Measurements from ENCODE around the gene RNASE12.
"Not testable (repeated sequence)": the region's sequence is repeated elsewhere in the genome, so short reads cannot be mapped to it uniquely, and the experiment has no call there.

RNASE12 gene

DNA sequence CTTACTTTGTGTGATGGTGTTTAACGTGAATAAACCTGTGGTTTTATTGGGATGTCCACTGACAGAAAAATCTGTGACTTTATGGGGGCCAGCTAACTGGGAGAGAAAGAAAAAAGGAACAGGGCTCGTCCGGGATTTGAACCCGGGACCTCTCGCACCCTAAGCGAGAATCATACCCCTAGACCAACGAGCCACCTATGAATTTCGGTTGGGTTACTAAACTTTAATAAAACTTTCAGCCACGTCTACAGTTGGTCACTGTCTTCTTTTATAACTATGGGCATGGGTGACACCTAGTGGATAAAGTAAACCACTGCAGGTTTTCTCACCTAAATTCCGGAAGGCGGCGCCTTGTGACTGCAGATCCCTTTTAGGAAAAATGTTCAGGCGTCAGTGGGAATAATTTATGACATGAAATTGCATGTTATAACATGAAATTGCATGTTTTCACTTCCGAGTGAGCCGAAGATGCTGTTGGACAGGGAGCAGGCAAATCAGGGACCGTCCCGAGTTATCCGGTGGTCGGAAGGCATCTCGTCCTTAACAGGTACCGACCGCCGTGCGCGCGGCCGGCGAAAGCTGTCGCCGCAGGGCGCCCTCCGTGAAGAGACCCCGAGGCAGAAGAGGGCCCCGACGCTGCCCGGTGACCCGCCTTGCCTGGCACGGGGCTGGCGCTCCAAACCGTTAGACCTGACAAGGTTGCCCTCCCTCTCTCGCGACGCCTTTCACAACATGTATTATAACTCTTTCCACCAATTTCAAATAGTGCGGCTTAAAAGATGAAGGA lies 18.2 kb upstream of the RNASE12 start:
- ATAC-seq (replicated peaks): peak; percentile 40
- Mint-ChIP-seq H3K36me3 (ENCODE audit: insufficient read depth) (peaks cover 4% of the 10 kb centered on the region), H3K27ac (no peak overlapping the region), H3K27me3 (no peaks in the 10 kb centered on the region), H3K9me3 (no peaks in the 10 kb centered on the region), H3K4me1 (ENCODE audit: low read depth in 2 of 2) (peaks cover 0 to 8% of the 10 kb centered on the region in 2 donors), H3K4me3 (no peak overlapping the region)
- peak; percentile 73 to 77 (median 73) for DNase-seq

DNA sequence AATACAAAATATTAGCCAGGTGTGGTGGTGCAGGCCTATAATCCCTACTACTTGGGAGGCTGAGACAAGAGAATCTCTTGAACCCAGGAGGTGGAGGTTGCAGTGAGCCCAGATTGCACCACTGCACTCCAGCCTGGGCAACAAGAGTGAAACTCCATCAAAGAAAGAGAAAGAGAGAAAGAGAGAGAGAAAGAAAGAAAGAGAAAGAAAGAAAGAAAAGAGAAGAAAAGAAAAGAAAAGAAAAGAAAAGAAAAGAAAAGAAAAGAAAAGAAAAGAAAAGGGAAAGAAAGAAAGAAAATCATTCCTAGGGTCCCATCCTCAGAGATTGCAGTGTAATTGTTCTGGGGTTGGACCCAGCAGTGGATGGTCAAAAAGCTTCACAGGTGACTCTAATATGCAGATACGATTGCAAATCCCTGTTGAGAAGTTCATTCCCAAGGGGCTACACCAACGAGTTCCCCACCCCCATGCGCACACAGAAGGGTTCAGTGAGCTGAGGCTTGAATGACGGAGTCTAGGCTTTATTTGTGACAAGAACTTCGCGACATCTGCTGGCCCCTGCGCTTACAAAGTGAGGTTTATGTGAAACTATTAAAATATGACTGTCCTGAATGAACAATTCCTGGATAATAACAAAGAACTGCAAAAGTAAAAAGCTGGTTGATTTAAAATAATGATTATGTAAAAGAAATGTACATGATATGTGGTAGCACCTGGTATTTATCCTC lies 17.4 kb upstream of the RNASE12 start:
- H3K4me1 Mint-ChIP-seq (ENCODE audit: low read depth in 2 of 2): peaks cover 0 to 8% of the 10 kb centered on the region in 2 donors
- no peaks in the 10 kb centered on the region for H3K27me3 Mint-ChIP-seq
- DNase-seq: no peak
- H3K4me3 Mint-ChIP-seq: peak overlapping the region in 1 of 2 donors; percentile 1
- H3K36me3 Mint-ChIP-seq (ENCODE audit: insufficient read depth): peaks cover 4% of the 10 kb centered on the region
- H3K9me3 Mint-ChIP-seq: no peaks in the 10 kb centered on the region
- ATAC-seq (replicated peaks): no peak
- no peak overlapping the region for H3K27ac Mint-ChIP-seq

DNA sequence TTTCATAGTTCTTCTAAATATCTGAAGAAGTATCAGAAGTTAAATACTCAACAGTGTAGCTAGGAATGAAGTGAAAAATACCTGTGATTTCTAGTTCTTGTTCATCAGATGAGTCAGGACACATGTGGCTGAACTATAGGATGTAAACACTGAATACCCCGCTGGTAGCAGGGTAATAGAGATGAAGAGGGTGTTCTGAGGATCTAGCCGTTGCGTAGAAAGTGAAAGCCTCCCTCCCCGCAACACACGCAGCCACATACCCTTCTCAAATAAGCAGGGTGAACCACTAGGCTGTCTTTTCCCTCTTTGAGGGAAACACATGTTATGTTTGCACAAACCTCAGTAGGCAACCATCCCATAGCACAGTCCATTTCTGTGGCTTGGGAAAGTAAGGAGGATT lies 16.4 kb upstream of the RNASE12 start:
- H3K27me3 Mint-ChIP-seq: no peaks in the 10 kb centered on the region
- H3K9me3 Mint-ChIP-seq: no peaks in the 10 kb centered on the region
- H3K4me3 Mint-ChIP-seq: no peak overlapping the region
- H3K36me3 Mint-ChIP-seq (ENCODE audit: insufficient read depth): peaks cover 4% of the 10 kb centered on the region
- DNase-seq (no peak), ATAC-seq (replicated peaks) (no peak)
- no peak overlapping the region for H3K27ac Mint-ChIP-seq
- peaks cover 0 to 8% of the 10 kb centered on the region in 2 donors for H3K4me1 Mint-ChIP-seq (ENCODE audit: low read depth in 2 of 2)

DNA sequence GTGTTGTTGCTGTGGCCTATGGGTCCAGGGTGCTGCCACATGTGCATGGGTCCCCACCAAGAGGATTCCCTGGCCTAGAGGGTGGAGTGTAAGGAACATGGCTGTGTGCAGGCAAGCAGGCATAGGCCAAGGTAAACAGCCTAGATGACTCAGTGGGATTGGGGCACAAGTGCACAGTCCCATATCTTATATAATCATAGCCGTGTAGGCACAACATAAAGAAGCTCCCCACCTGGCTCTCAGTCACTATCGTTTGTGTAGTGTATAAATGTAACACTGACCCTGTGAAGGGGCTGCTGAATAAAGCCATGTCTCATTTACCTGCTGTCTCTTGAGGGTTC lies 15.7 kb upstream of the RNASE12 start:
- DNase-seq (no peak), ATAC-seq (replicated peaks) (no peak)
- Mint-ChIP-seq H3K36me3 (ENCODE audit: insufficient read depth) (peaks cover 4% of the 10 kb centered on the region), H3K9me3 (no peaks in the 10 kb centered on the region), H3K27me3 (no peaks in the 10 kb centered on the region), H3K27ac (no peak overlapping the region), H3K4me1 (ENCODE audit: low read depth in 2 of 2) (peaks cover 0 to 8% of the 10 kb centered on the region in 2 donors), H3K4me3 (no peak overlapping the region)

DNA sequence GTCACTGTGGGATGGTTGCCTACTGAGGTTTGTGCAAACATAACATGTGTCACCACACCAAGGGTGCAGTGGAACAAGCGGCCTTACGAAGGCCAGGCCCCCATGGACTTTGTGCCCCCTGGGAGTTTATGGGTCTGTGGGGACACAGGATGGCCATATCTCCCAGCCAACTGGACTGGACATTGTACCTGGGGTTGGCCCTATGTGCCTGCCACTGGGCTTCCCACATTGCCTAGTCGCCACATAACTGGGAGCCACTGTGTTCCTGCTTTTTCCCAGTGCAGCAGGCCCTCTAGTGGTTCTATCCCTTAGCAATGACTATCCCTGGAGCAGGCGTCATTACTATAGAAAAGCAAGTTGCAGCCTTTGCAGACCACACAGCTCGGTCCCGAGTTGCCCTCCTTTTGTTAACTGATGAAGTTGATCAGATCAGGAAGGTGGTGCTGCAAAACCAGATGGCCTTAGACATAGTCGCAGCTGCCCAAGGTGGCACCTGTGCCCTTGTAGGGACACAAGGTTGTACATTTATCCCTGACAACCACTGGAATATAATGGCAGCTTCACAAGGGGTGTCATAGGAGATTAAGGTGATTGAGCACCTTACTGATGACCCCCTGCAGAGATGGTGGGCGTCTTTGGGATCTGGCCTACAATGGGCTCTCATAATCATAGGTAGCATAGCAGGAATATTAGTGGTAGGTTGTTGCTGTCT lies 15.2 kb upstream of the RNASE12 start:
- Mint-ChIP-seq H3K27ac (no peak overlapping the region), H3K4me3 (no peak overlapping the region), H3K9me3 (no peaks in the 10 kb centered on the region), H3K27me3 (no peaks in the 10 kb centered on the region), H3K36me3 (ENCODE audit: insufficient read depth) (peaks cover 4% of the 10 kb centered on the region), H3K4me1 (ENCODE audit: low read depth in 2 of 2) (peaks cover 0 to 8% of the 10 kb centered on the region in 2 donors)
- DNase-seq: no peak
- ATAC-seq (replicated peaks): no peak

DNA sequence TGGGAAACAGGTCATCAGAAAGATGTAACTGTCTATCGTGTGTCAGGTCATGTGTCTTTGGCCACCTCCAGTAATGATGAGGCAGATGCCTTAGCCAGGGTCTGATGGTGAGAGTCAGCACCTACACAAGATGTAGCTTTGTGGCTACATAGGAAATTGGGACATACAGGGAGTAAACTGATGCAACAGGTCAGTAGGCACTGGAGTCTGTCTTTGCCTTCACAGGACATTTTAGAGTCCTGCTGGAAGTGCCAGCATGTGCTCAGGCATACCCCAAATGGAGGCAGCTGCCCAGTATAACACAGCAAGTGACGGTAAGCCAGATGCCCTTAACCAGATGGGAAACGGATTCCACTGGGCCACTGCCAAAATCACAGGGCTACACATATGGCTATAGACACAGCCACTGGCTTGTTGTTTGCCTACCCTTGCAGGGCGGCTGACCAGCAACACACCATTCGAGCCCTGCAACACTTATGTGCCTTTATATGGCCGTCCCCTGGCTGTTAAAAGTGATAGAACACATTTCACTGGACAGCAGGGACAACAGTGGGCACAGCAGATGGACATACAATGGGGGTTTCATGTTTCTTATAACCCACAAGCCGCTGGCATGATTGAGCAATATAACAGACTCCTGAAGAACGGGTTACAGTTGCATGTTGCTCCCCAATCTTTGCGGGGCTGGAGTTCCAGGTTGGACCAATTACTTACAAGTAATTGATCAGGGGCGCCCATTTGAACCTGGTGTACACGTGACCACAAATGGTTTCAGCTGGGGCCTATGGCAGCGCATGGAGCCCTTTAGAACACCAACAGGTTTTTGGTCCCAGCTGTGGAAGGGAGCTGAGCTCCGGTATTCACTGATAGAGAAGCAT lies 12.9 kb upstream of the RNASE12 start:
- Mint-ChIP-seq H3K9me3 (no peaks in the 10 kb centered on the region), H3K27ac (no peak overlapping the region), H3K4me1 (ENCODE audit: low read depth in 2 of 2) (peaks cover 0 to 8% of the 10 kb centered on the region in 2 donors), H3K36me3 (ENCODE audit: insufficient read depth) (peaks cover 4% of the 10 kb centered on the region), H3K27me3 (no peaks in the 10 kb centered on the region), H3K4me3 (no peak overlapping the region)
- DNase-seq: no peak
- no peak for ATAC-seq (replicated peaks)

DNA sequence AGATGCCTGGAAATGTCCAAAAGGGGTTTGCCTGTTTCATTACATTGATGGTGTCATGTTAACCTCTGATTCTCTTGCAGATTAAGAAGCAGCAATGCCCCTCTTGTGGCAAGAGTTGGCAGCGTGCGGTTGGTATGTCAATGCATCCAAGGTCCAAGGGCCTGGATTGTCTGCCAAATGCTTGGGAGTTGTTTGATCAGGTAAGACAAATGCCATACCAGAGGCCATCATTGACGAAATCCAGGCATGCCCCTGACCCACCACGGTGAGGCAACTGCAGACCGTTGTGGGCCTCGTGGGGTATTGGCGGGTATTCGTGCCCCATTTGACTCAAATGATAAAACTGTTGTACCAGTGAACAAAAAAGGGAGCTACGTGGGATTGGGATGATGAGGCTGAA lies 11.4 kb upstream of the RNASE12 start:
- ATAC-seq (replicated peaks) (no peak), DNase-seq (no peak)
- H3K9me3 Mint-ChIP-seq: no peaks in the 10 kb centered on the region
- peaks cover 0 to 5% of the 10 kb centered on the region in 2 donors for H3K4me1 Mint-ChIP-seq (ENCODE audit: low read depth in 2 of 2)
- no peak overlapping the region for H3K27ac Mint-ChIP-seq
- H3K4me3 Mint-ChIP-seq: no peak overlapping the region
- H3K36me3 Mint-ChIP-seq (ENCODE audit: insufficient read depth): no peaks in the 10 kb centered on the region
- H3K27me3 Mint-ChIP-seq: peaks cover 0 to under 1% of the 10 kb centered on the region in 2 donors

DNA sequence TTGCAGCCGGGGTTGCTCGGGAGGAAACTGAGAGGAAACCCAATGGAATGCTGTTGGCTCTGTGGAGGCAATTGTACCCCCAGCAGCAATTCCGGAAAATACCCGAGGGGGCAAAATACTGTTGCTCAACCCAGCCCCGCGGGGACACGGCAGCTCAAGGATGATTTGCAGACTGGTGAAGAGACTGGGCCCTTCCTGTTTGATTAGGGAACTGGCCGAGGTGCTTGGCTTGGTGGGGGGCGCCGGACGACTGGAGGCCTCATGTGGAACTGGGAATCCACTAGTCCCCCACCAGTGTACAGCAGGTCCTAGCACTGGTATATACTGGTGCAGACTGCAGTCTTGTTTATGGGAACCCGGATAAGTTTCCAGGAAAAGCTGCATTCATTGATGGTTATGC lies 10.3 kb upstream of the RNASE12 start:
- ATAC-seq (replicated peaks) (no peak), DNase-seq (no peak)
- Mint-ChIP-seq H3K27me3 (peaks cover 7 to 9% of the 10 kb centered on the region in 2 donors), H3K36me3 (ENCODE audit: insufficient read depth) (no peaks in the 10 kb centered on the region), H3K4me1 (ENCODE audit: low read depth in 2 of 2) (peaks cover 0 to 2% of the 10 kb centered on the region in 2 donors), H3K27ac (no peak overlapping the region), H3K4me3 (no peak overlapping the region), H3K9me3 (no peaks in the 10 kb centered on the region)

DNA sequence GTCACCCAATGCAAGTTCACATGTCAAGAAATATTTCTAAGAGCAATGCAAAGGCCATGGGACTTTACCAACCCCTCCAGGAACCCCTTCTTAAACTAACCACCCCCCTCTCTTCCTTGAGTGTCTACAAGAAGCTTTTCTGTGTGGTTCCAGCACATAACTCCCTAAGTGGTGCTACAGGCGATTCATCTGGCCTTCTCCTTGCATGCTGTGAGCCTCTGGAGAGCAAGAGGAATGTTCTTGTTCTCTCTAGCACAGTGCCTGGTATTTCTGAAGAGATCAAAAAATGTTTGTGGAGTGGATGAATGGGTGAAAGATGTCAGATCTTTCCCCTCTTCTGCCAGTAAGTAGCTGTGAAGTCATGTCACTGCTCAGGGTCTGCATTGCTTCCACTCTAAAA lies 5.9 kb upstream of the RNASE12 start:
- DNase-seq (no peak), ATAC-seq (replicated peaks) (no peak)
- Mint-ChIP-seq H3K27ac (no peak overlapping the region), H3K4me3 (no peak overlapping the region), H3K36me3 (ENCODE audit: insufficient read depth) (no peaks in the 10 kb centered on the region), H3K27me3 (peaks cover 7 to 9% of the 10 kb centered on the region in 2 donors), H3K4me1 (ENCODE audit: low read depth in 2 of 2) (no peaks in the 10 kb centered on the region), H3K9me3 (no peaks in the 10 kb centered on the region)

DNA sequence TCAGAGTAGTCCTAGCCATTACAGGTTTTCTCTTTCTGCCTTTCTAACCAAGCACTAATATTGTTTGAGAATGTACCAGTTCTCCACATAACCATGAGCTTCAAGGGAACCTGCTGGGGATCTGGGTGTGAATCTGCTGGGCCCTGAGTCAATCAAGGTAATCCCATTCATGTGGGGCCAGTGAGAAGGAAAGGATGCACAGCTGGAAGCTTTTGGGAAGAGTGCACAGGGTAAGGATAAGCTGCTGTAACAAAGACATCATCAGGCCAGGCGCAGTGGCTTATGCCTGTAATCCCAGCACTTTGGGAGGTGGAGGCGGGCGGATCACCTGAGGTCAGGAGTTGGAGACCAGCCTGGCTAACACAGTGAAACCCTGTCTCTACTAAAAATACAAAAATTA lies 4.5 kb upstream of the RNASE12 start:
- DNase-seq; H3K4me3 Mint-ChIP-seq; ATAC-seq (replicated peaks); H3K36me3 Mint-ChIP-seq (ENCODE audit: insufficient read depth); H3K4me1 Mint-ChIP-seq (ENCODE audit: low read depth in 2 of 2); H3K27ac Mint-ChIP-seq; H3K9me3 Mint-ChIP-seq: not testable (repeated sequence)
- H3K27me3 Mint-ChIP-seq: peaks cover 18 to 20% of the 10 kb centered on the region in 2 donors

DNA sequence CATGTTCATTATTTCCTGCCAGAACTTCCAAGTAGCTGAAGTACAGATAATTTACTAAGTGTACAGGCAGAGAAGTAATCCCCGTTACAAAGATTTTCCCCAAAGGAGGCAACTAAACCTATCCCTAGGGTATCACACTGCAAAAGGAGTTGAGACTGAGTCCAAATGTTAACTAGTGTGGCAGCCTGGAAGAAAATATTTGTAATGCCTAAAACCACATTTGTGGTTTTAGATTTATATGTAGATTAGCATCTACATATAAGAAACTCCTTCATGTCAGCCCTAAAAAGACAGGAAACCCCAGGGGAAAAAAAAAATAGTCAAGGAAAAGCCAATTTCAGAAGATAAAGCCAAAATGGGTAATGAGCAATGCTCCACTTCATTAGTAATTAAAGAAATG lies 1.4 kb upstream of the RNASE12 start:
- H3K36me3 Mint-ChIP-seq (ENCODE audit: insufficient read depth): no peaks in the 10 kb centered on the region
- DNase-seq: no peak
- ATAC-seq (replicated peaks): no peak
- H3K27me3 Mint-ChIP-seq: peaks cover 22 to 23% of the 10 kb centered on the region in 2 donors
- peaks cover 2 to 5% of the 10 kb centered on the region in 2 donors for H3K4me1 Mint-ChIP-seq (ENCODE audit: low read depth in 2 of 2)
- no peak overlapping the region for H3K27ac Mint-ChIP-seq
- no peak overlapping the region for H3K4me3 Mint-ChIP-seq
- no peaks in the 10 kb centered on the region for H3K9me3 Mint-ChIP-seq

DNA sequence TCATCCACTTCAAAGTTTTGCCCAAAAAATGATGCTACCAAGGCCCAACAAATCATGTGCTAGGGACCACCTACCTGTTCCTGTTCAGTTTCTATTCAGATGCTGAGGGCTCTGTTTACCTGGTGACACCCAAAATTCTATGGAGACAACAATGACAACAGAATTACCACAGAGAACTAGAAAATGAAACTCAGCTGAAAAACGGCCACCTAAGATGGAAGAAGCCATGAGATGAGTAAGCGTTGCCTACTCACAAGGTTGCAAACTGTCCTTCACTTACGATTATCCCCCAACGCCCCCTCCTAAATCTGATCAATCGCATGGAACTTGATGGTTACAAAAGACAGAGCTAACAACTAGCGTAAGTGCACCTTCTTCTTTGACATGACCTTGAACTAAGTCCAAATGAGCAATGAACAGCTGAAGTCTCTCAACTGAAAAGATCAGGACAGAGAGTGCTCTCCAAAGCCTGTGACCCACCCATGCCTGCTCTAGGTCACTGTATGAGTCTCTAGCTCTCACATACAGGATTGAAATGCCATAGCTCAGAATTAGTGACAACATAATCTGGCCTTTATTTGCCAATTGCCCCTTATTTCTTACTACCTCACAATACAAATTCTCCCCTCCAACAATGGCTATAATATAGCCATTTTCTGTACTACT lies 3.6 kb downstream of the RNASE12 start, which contains the start of gene RNASE11:
RNASE11 (minus strand) TSS at position 513 of the 666 bp plus-strand sequence.
- H3K36me3 Mint-ChIP-seq (ENCODE audit: insufficient read depth): no peaks in the 10 kb centered on the region
- DNase-seq: no peak
- H3K27ac Mint-ChIP-seq: no peak within 1 kb of the TSS
- H3K4me1 Mint-ChIP-seq (ENCODE audit: low read depth in 2 of 2): peaks cover 2 to 8% of the 10 kb centered on the region in 2 donors
- H3K9me3 Mint-ChIP-seq: peaks cover 0 to 4% of the 10 kb centered on the region in 2 donors
- no peak within 1 kb of the TSS for H3K4me3 Mint-ChIP-seq
- peaks cover 31 to 38% of the 10 kb centered on the region in 2 donors for H3K27me3 Mint-ChIP-seq
- no peak for ATAC-seq (replicated peaks)

Measured in effector memory CD8-positive, alpha-beta T cell (primary cell).